K562 (cell line): Measurements from ENCODE around the gene MEAF6. TPM values are rescaled to one million over a fixed set of nuclear protein-coding genes. Genes with fewer than 3 reads are reported as not detected.
A peak's percentile ranks its signal among the peaks of the same experiment; 100 is the strongest.

ENCODE experiments used
- BCL6 ChIP-seq: fragments of 250-450 bp; sonication (Bioruptor Pico); IDR thresholded peaks from 2 replicates; pipeline ENCODE4 v1.4.0; 2020
- CBX3 ChIP-seq, 2 experiments: IDR thresholded peaks; 1 replicate in 1 of 2; 2 replicates in 1 of 2; pipeline ENCODE4 v1.6.1; 2012; ENCODE audit warnings: inconsistent platforms in 2 of 2, low read length in 2 of 2, borderline replicate concordance in 1 of 2, control low read depth in 1 of 2
- FOXJ2 ChIP-seq: fragments of 200-800 bp; sonication (Bioruptor generic); IDR thresholded peaks from 2 replicates; pipeline ENCODE4 v1.6.1; 2016; ENCODE audit warnings: missing genetic modification characterization, missing compliant biosample characterization
- FOXP1 ChIP-seq: sonication (generic); formaldehyde crosslinking; IDR thresholded peaks from 2 replicates; pipeline ENCODE4 v1.8.0; 2022; ENCODE audit warnings: mild to moderate bottlenecking, missing genetic modification reagents
- MED1 ChIP-seq: sonication (generic); formaldehyde crosslinking; IDR thresholded peaks from 2 replicates; pipeline ENCODE4 v1.8.1; 2023; ENCODE audit warnings: missing genetic modification reagents, borderline replicate concordance
- RBM15 ChIP-seq: fragments of 200-400 bp; formaldehyde crosslinking; IDR thresholded peaks from 2 replicates; pipeline ENCODE4 v1.6.1; 2018; ENCODE audit warnings: mild to moderate bottlenecking, low read length, moderate library complexity; ENCODE audit not compliant: insufficient read depth
- SMC3 ChIP-seq: conservative IDR thresholded peaks from 2 replicates; pipeline ENCODE4 v1.6.1; 2011; ENCODE audit warnings: low read depth, low read length, improper control_type of control experiment; ENCODE audit not compliant: insufficient read depth
- ZC3H11A ChIP-seq: IDR thresholded peaks from 2 replicates; pipeline ENCODE4 v1.6.1; 2012; ENCODE audit warnings: low read depth, low read length, improper control_type of control experiment
- ZKSCAN1 ChIP-seq: fragments of 150-350 bp; IDR thresholded peaks from 2 replicates; pipeline ENCODE4 v1.6.1; 2016; ENCODE audit warnings: low read depth, low read length
- ZKSCAN3 ChIP-seq: fragments of 250-450 bp; sonication (Bioruptor Pico); IDR thresholded peaks from 2 replicates; pipeline ENCODE4 v1.4.0; 2020
- ZNF3 ChIP-seq: fragments of 250-450 bp; sonication (Bioruptor Pico); IDR thresholded peaks from 2 replicates; pipeline ENCODE4 v1.5.0; 2021; ENCODE audit warnings: mild to moderate bottlenecking, moderate library complexity
- ZNF408 ChIP-seq: fragments of 250-450 bp; sonication (Bioruptor Pico); IDR thresholded peaks from 2 replicates; pipeline ENCODE4 v1.4.0; 2020; ENCODE audit warnings: low read depth, mild to moderate bottlenecking, moderate library complexity
- ZNF445 ChIP-seq: fragments of 250-450 bp; sonication (Bioruptor Pico); IDR thresholded peaks from 2 replicates; pipeline ENCODE4 v1.4.0; 2020; ENCODE audit warnings: low read depth, mild to moderate bottlenecking, moderate library complexity
- polyA plus RNA-seq, 8 experiments: library from polyadenylated mRNA; depleted of rRNA in 4 of 8; stranded (reverse) in 5 of 8; unstranded in 3 of 8; fragments of >200 nt; fragmentation: Nextera tagmentation in 2 of 8; fragmentation: Illumina TruSeq in 1 of 8; extraction: Ambion mirVana in 2 of 8; extraction: Trizol in 1 of 8; gene quantifications; 2 replicates each; pipeline versions ENCODE4 v1.2.1 to v1.2.3, GENCODE V29; 2011 to 2014; ENCODE audit warnings: inconsistent platforms in 1 of 8, missing spikeins in 1 of 8
- total RNA-seq, 7 experiments: library from RNA; depleted of rRNA in 6 of 7; stranded (reverse); fragments of >200 nt in 6 of 7; fragmentation: Illumina TruSeq in 2 of 7; extraction: Trizol in 2 of 7; gene quantifications; 2 replicates each; pipeline versions ENCODE4 v1.2.1 to v1.2.3, GENCODE V29; 2011 to 2021; ENCODE audit warnings: low replicate concordance in 1 of 7
- TF ChIP-seq, protein P1 (sequence below): fragments of 450-650 bp; IDR thresholded peaks from 2 replicates; pipeline ENCODE4 v1.7.1; 2018; ENCODE audit warnings: mild to moderate bottlenecking, low read depth; ENCODE audit not compliant: partially characterized antibody
- TF ChIP-seq, protein P2 (sequence below): sonication (generic); formaldehyde crosslinking; IDR thresholded peaks from 2 replicates; pipeline ENCODE4 v1.8.0; 2022; ENCODE audit warnings: mild to moderate bottlenecking, missing genetic modification reagents
- TF ChIP-seq, protein P3 (sequence below): fragments of 250-450 bp; sonication (Bioruptor Pico); IDR thresholded peaks from 2 replicates; pipeline ENCODE4 v1.5.0; 2020; ENCODE audit warnings: mild to moderate bottlenecking, borderline replicate concordance

MEAF6 gene
- total and polyA plus RNA-seq, 9 of the 15 experiments (the other 6 are each of a cell fraction or from before 2014, with no cell fraction given): 55.0 to 151 (median 92.3) TPM

DNA sequence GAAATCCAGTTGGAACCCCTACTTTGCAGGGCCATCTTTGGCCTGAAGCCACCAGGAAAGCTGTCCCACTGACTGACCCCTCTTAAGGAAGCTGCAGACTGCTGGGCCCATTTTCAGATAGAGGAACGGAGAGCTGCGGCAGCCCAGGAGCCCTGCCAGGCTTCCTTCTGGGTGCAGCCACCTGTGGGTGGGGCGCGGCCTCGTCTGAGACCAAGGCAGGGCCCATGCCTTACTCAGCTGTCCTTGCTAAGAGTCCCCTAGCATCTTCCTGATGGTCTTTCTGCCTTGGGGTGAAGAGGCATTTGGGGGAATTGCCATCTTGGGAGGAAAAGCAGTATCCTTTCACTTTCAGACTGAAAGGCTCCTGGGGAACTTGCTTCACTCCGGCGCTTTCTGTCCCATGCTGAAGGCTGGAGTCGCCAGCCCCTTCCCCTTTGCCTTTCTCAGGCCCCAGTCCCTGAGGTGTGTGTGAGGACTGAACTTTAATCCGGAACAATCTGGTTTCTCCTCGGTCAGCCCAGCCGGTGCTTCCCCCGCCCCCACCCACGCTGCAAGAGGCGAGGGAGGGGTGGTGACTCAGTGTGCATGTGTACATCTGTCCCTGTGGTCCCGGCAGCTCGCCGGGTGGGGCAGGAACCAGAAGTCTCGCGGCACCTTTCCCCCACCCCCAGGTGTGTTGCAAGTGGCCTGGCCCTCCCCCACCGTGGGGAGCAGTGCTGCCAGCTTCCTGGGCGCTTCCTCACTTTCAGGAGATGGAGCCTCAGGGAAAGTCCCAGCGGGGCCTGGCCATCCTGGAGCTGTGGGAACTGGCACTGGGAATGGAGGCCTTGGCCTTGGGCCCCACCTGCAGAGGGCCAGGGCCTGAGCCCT, 35.1 kb downstream of the MEAF6 start (continued):
- TF ChIP-seq, protein P1, sequence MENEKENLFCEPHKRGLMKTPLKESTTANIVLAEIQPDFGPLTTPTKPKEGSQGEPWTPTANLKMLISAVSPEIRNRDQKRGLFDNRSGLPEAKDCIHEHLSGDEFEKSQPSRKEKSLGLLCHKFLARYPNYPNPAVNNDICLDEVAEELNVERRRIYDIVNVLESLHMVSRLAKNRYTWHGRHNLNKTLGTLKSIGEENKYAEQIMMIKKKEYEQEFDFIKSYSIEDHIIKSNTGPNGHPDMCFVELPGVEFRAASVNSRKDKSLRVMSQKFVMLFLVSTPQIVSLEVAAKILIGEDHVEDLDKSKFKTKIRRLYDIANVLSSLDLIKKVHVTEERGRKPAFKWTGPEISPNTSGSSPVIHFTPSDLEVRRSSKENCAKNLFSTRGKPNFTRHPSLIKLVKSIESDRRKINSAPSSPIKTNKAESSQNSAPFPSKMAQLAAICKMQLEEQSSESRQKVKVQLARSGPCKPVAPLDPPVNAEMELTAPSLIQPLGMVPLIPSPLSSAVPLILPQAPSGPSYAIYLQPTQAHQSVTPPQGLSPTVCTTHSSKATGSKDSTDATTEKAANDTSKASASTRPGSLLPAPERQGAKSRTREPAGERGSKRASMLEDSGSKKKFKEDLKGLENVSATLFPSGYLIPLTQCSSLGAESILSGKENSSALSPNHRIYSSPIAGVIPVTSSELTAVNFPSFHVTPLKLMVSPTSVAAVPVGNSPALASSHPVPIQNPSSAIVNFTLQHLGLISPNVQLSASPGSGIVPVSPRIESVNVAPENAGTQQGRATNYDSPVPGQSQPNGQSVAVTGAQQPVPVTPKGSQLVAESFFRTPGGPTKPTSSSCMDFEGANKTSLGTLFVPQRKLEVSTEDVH: no peak
- no peak for TF ChIP-seq MED1 (CRISPR knock-in tag)
- TF ChIP-seq FOXP1 (CRISPR knock-in tag): no peak; the same call in 1 of the 2 replicates
- TF ChIP-seq ZNF3 (CRISPR knock-in tag): no peak
- TF ChIP-seq, protein P2, sequence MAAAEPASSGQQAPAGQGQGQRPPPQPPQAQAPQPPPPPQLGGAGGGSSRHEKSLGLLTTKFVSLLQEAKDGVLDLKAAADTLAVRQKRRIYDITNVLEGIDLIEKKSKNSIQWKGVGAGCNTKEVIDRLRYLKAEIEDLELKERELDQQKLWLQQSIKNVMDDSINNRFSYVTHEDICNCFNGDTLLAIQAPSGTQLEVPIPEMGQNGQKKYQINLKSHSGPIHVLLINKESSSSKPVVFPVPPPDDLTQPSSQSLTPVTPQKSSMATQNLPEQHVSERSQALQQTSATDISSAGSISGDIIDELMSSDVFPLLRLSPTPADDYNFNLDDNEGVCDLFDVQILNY (CRISPR knock-in tag): 0 out of 2 replicates have a peak, but pooled peaks have one; percentile 49
- 0 out of 2 replicates have a peak, but pooled peaks have one; percentile 35 for TF ChIP-seq ZKSCAN1
- peak in 1 of 2 experiments; percentile 34; a peak in 1 of 3 replicates for TF ChIP-seq CBX3 (IDR thresholded peaks at IDR 0.05; ENCODE audit: borderline replicate concordance in 1 of 2, low read length in 2 of 2)
- TF ChIP-seq, protein P3, sequence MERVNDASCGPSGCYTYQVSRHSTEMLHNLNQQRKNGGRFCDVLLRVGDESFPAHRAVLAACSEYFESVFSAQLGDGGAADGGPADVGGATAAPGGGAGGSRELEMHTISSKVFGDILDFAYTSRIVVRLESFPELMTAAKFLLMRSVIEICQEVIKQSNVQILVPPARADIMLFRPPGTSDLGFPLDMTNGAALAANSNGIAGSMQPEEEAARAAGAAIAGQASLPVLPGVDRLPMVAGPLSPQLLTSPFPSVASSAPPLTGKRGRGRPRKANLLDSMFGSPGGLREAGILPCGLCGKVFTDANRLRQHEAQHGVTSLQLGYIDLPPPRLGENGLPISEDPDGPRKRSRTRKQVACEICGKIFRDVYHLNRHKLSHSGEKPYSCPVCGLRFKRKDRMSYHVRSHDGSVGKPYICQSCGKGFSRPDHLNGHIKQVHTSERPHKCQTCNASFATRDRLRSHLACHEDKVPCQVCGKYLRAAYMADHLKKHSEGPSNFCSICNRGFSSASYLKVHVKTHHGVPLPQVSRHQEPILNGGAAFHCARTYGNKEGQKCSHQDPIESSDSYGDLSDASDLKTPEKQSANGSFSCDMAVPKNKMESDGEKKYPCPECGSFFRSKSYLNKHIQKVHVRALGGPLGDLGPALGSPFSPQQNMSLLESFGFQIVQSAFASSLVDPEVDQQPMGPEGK: no peak
- TF ChIP-seq FOXJ2: no peak
- TF ChIP-seq ZKSCAN3 (CRISPR knock-in tag): no peak
- no peak for TF ChIP-seq ZC3H11A
- no peak for TF ChIP-seq BCL6 (CRISPR knock-in tag)
- no peak for TF ChIP-seq SMC3
- 0 out of 2 replicates have a peak, but pooled peaks have one; percentile 23 for TF ChIP-seq ZNF445 (CRISPR knock-in tag)
- no peak for TF ChIP-seq ZNF408 (CRISPR knock-in tag)
- no peak for TF ChIP-seq RBM15
